Skeletal muscle satellite cell (primary cell): ENCODE results near the gene SOS1.

Experiments
- H3K27me3 ChIP-seq: 2 replicates; pipeline ENCODE4 v1.7.0; 2013; ENCODE audit warnings: low read length; ENCODE audit not compliant: control insufficient read depth, insufficient read depth
- H3K36me3 ChIP-seq: 2 replicates; pipeline ENCODE4 v1.7.0; 2013; ENCODE audit warnings: mild to moderate bottlenecking, control low read depth, low read length; ENCODE audit not compliant: insufficient read depth
- H3K4me1 ChIP-seq: 2 replicates; pipeline ENCODE4 v1.7.0; 2013; ENCODE audit warnings: low read length; ENCODE audit not compliant: control insufficient read depth, insufficient read depth
- H3K4me2 ChIP-seq: 2 replicates; pipeline ENCODE4 v1.7.0; 2013; ENCODE audit warnings: mild to moderate bottlenecking, low read length
- H3K4me3 ChIP-seq: 2 replicates; pipeline ENCODE4 v1.7.0; 2013; ENCODE audit warnings: low read length
- H3K9ac ChIP-seq: 2 replicates; pipeline ENCODE4 v1.7.0; 2013; ENCODE audit warnings: mild to moderate bottlenecking, low read depth, low read length, moderate library complexity
- H3K9me3 ChIP-seq: replicated peaks from 2 replicates; pipeline ENCODE4 v1.7.0; 2013; ENCODE audit warnings: mild to moderate bottlenecking, control low read depth, low read length

Gene SOS1

GRCh38 chr2:39094717-39095363, 26.0 kb downstream of the SOS1 start:
- H3K9ac ChIP-seq = no peak overlapping the region
- H3K9me3 ChIP-seq = no peaks in the 10 kb centered on the region
- H3K27me3 ChIP-seq = no peaks in the 10 kb centered on the region
- no peak overlapping the region for H3K4me3 ChIP-seq
- no peaks in the 10 kb centered on the region for H3K4me1 ChIP-seq
- H3K36me3 ChIP-seq = peaks cover 3% of the 10 kb centered on the region
- H3K4me2 ChIP-seq = no peak overlapping the region

- Histone ChIP-seq H3K4me3 (no peak overlapping the region), H3K4me2 (no peak overlapping the region), H3K4me1 (no peaks in the 10 kb centered on the region), H3K9ac (no peak overlapping the region), H3K27me3 (no peaks in the 10 kb centered on the region), H3K36me3 (peaks cover 3% of the 10 kb centered on the region), H3K9me3 (no peaks in the 10 kb centered on the region)
These were observed 27.5 kb downstream of the SOS1 start for GRCh38 chr2:39093218-39093898.

- Histone ChIP-seq H3K9me3 (no peaks in the 10 kb centered on the region), H3K4me1 (no peaks in the 10 kb centered on the region), H3K27me3 (no peaks in the 10 kb centered on the region), H3K36me3 (peaks cover 3% of the 10 kb centered on the region), H3K4me2 (no peak overlapping the region), H3K9ac (no peak overlapping the region), H3K4me3 (no peak overlapping the region)
These were observed 29.3 kb downstream of the SOS1 start for GRCh38 chr2:39091543-39091942.

GRCh38 chr2:39091063-39091462, 29.8 kb downstream of the SOS1 start:
- no peak overlapping the region for H3K9ac ChIP-seq
- H3K36me3 ChIP-seq = peaks cover 3% of the 10 kb centered on the region
- H3K4me2 ChIP-seq = no peak overlapping the region
- H3K9me3 ChIP-seq = no peaks in the 10 kb centered on the region
- H3K4me1 ChIP-seq = no peaks in the 10 kb centered on the region
- no peaks in the 10 kb centered on the region for H3K27me3 ChIP-seq
- no peak overlapping the region for H3K4me3 ChIP-seq

GRCh38 chr2:39080152-39080551, 40.7 kb downstream of the SOS1 start:
- Histone ChIP-seq H3K27me3 (no peaks in the 10 kb centered on the region), H3K9ac (no peak overlapping the region), H3K4me1 (no peaks in the 10 kb centered on the region), H3K4me3 (no peak overlapping the region), H3K36me3 (no peaks in the 10 kb centered on the region), H3K4me2 (no peak overlapping the region), H3K9me3 (no peaks in the 10 kb centered on the region)

- no peak overlapping the region for H3K4me2 ChIP-seq
- H3K36me3 ChIP-seq = peaks cover 10% of the 10 kb centered on the region
- H3K9me3 ChIP-seq = no peaks in the 10 kb centered on the region
- no peaks in the 10 kb centered on the region for H3K27me3 ChIP-seq
- no peak overlapping the region for H3K9ac ChIP-seq
- H3K4me1 ChIP-seq = no peaks in the 10 kb centered on the region
- H3K4me3 ChIP-seq = no peak overlapping the region
These were observed 50.9 kb downstream of the SOS1 start for GRCh38 chr2:39069890-39070465.

- no peak overlapping the region for H3K9ac ChIP-seq
- no peak overlapping the region for H3K4me3 ChIP-seq
- H3K4me1 ChIP-seq = no peaks in the 10 kb centered on the region
- H3K27me3 ChIP-seq = no peaks in the 10 kb centered on the region
- peaks cover 11% of the 10 kb centered on the region for H3K36me3 ChIP-seq
- H3K4me2 ChIP-seq = no peak overlapping the region
- no peaks in the 10 kb centered on the region for H3K9me3 ChIP-seq
These were observed 51.7 kb downstream of the SOS1 start for GRCh38 chr2:39069136-39069515.

GRCh38 chr2:39068299-39069135, 52.3 kb downstream of the SOS1 start:
- H3K36me3 ChIP-seq = peaks cover 11% of the 10 kb centered on the region
- H3K4me1 ChIP-seq = no peaks in the 10 kb centered on the region
- no peaks in the 10 kb centered on the region for H3K27me3 ChIP-seq
- H3K9ac ChIP-seq = no peak overlapping the region
- H3K4me3 ChIP-seq = no peak overlapping the region
- no peak overlapping the region for H3K4me2 ChIP-seq
- H3K9me3 ChIP-seq = no peaks in the 10 kb centered on the region

- peaks cover 11% of the 10 kb centered on the region for H3K36me3 ChIP-seq
- H3K4me1 ChIP-seq = no peaks in the 10 kb centered on the region
These were observed 55.2 kb downstream of the SOS1 start for GRCh38 chr2:39065616-39066015.

GRCh38 chr2:39062320-39062719, 58.5 kb downstream of the SOS1 start:
- H3K4me3 ChIP-seq = no peak overlapping the region
- no peak overlapping the region for H3K4me2 ChIP-seq
- H3K36me3 ChIP-seq = peaks cover 11% of the 10 kb centered on the region
- H3K4me1 ChIP-seq = no peaks in the 10 kb centered on the region
- H3K9ac ChIP-seq = no peak overlapping the region
- H3K27me3 ChIP-seq = no peaks in the 10 kb centered on the region
- H3K9me3 ChIP-seq = no peaks in the 10 kb centered on the region

More at GRCh38 chr2:39065616-39066015, 55.2 kb downstream of the SOS1 start:
- no peak overlapping the region for H3K4me3 ChIP-seq
- H3K4me2 ChIP-seq = no peak overlapping the region
- no peak overlapping the region for H3K9ac ChIP-seq
- no peaks in the 10 kb centered on the region for H3K9me3 ChIP-seq
- H3K27me3 ChIP-seq = no peaks in the 10 kb centered on the region

GRCh38 chr2:39061280-39061679, 59.6 kb downstream of the SOS1 start:
- no peaks in the 10 kb centered on the region for H3K4me1 ChIP-seq

More at GRCh38 chr2:39061280-39061679, 59.6 kb downstream of the SOS1 start:
- no peak overlapping the region for H3K9ac ChIP-seq
- no peaks in the 10 kb centered on the region for H3K9me3 ChIP-seq
- no peaks in the 10 kb centered on the region for H3K27me3 ChIP-seq
- no peak overlapping the region for H3K4me3 ChIP-seq
- no peak overlapping the region for H3K4me2 ChIP-seq
- peaks cover 11% of the 10 kb centered on the region for H3K36me3 ChIP-seq
